Body of pancreas (tissue), 4 donors: ENCODE measurements around the gene OPN5. TPM values are rescaled to one million over a fixed set of nuclear protein-coding genes. Genes with fewer than 3 reads are reported as not detected.

Experiments
- ATAC-seq: fragments of 150-250 bp; one replicate; pipeline ENCODE4 v1.9.1; 2016
- DNase-seq, 4 donors: peaks; one replicate each; pipeline ENCODE4 v3.0.0-alpha.2; 2019
- H3K27ac ChIP-seq, 4 donors: fragments of 200-600 bp; sonication (generic); 1 replicate in 3 of 4; 2 replicates in 1 of 4; pipeline versions ENCODE4 v1.5.1 to v1.6.1; 2016 to 2019; ENCODE audit warnings: mild to moderate bottlenecking in 1 of 4, mixed read lengths in 1 of 4, moderate library complexity in 1 of 4
- H3K27me3 ChIP-seq, 2 donors: fragments of 200-600 bp; sonication (generic); one replicate each; pipeline ENCODE4 v1.6.0; 2016; ENCODE audit warnings: mild to moderate bottlenecking in 1 of 2
- H3K36me3 ChIP-seq, 2 donors: fragments of 200-600 bp; sonication (generic); replicated peaks in 1 of 2; 2 replicates each; pipeline ENCODE4 v1.5.1; 2016; ENCODE audit warnings: low read depth in 2 of 2; ENCODE audit not compliant: insufficient read depth in 1 of 2
- H3K4me1 ChIP-seq: fragments of 200-600 bp; sonication (generic); one replicate; pipeline ENCODE4 v1.6.0; 2016
- H3K4me3 ChIP-seq, 2 donors: fragments of 200-600 bp; sonication (generic); 1 replicate in 1 of 2; 2 replicates in 1 of 2; pipeline ENCODE4 v1.5.1; 2016 to 2019
- H3K9me3 ChIP-seq, 3 donors: fragments of 200-600 bp; sonication (generic); 1 replicate in 2 of 3; 2 replicates in 1 of 3; pipeline ENCODE4 v1.5.1; 2016
- POLR2A ChIP-seq, 3 donors: fragments of 450-650 bp; IDR thresholded peaks; one replicate each; pipeline ENCODE4 v1.6.1; 2016; ENCODE audit warnings: antibody characterized with exemption in 3 of 3, mild to moderate bottlenecking in 2 of 3
- WGBS, 2 donors: methylation state at CpG; one replicate each; pipeline ENCODE4 v1.1.5; 2017; 5-methylcytosine and 5-hydroxymethylcytosine counted together
- intact Hi-C: fragments of 100-400 bp; cut with DNase I; formaldehyde crosslinking; loops from one replicate; pipeline ENCODE4 v1.15.1; 2023
- total RNA-seq, 2 donors: library from RNA; depleted of rRNA; stranded (reverse); fragments of >200 nt; gene quantifications; one replicate each; pipeline ENCODE4 v1.1.0, GENCODE V29; 2016
- TF ChIP-seq, protein P1 (sequence below), 7 experiments: fragments of 450-650 bp in 4 of 7; fragments of 200-600 bp in 3 of 7; sonication (generic) in 3 of 7; IDR thresholded peaks; one replicate each; pipeline ENCODE4 v1.5.1; 2016 to 2019; ENCODE audit warnings: antibody characterized with exemption in 7 of 7

The OPN5 gene
- total RNA-seq, 2 donors from 2014 or later, result not detected

GRCh38 chr6:47844881-47845280 is 63.0 kb downstream of the OPN5 start:
- no peaks in the 10 kb centered on the region for H3K27me3 ChIP-seq
- H3K9me3 ChIP-seq, result no peaks in the 10 kb centered on the region
- H3K4me3 ChIP-seq, result no peak overlapping the region
- intact Hi-C loops, result no loop called here
- ATAC-seq (no peak), DNase-seq (no peak)
- TF ChIP-seq, protein P1, sequence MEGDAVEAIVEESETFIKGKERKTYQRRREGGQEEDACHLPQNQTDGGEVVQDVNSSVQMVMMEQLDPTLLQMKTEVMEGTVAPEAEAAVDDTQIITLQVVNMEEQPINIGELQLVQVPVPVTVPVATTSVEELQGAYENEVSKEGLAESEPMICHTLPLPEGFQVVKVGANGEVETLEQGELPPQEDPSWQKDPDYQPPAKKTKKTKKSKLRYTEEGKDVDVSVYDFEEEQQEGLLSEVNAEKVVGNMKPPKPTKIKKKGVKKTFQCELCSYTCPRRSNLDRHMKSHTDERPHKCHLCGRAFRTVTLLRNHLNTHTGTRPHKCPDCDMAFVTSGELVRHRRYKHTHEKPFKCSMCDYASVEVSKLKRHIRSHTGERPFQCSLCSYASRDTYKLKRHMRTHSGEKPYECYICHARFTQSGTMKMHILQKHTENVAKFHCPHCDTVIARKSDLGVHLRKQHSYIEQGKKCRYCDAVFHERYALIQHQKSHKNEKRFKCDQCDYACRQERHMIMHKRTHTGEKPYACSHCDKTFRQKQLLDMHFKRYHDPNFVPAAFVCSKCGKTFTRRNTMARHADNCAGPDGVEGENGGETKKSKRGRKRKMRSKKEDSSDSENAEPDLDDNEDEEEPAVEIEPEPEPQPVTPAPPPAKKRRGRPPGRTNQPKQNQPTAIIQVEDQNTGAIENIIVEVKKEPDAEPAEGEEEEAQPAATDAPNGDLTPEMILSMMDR (IDR thresholded peaks at IDR 0.05), result no peak
- TF ChIP-seq POLR2A (IDR thresholded peaks at IDR 0.05), result no peak
- no peaks in the 10 kb centered on the region for H3K36me3 ChIP-seq
- H3K4me1 ChIP-seq, result no peaks in the 10 kb centered on the region
- no peak overlapping the region for H3K27ac ChIP-seq
- WGBS, 2 donors, result 76 to 86% methylated on average over 3 of the region's 3 CpGs

DNA sequence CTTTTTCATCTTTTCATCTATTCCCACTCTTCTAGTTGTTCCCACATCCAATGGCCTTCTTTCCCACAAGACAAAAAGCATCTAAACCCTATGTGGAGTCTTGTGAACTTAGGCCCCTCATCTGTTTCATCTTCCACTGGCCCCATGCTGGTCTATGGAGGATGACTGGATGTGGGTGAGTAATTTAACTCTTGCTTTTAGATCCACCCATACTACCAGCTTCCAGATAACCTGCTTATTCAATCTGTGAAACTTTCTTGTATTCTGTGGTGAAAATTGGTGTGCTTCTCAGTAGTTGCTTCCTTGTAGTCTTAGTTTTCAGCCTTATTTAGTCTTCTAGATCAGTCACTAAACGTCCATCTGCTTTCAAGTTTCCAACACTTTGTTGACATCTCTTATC is 64.9 kb downstream of the OPN5 start:
- Histone ChIP-seq H3K27ac (no peak overlapping the region), H3K4me3 (no peak overlapping the region), H3K27me3 (no peaks in the 10 kb centered on the region), H3K4me1 (no peaks in the 10 kb centered on the region), H3K9me3 (no peaks in the 10 kb centered on the region), H3K36me3 (no peaks in the 10 kb centered on the region)
- no peak for DNase-seq
- intact Hi-C loops, result no loop called here
- TF ChIP-seq, protein P1 (IDR thresholded peaks at IDR 0.05), result no peak
- TF ChIP-seq POLR2A (IDR thresholded peaks at IDR 0.05), result no peak
- ATAC-seq, result no peak
- 15 to 24% methylated on average over 1 of the region's 1 CpG for WGBS, 2 donors

DNA sequence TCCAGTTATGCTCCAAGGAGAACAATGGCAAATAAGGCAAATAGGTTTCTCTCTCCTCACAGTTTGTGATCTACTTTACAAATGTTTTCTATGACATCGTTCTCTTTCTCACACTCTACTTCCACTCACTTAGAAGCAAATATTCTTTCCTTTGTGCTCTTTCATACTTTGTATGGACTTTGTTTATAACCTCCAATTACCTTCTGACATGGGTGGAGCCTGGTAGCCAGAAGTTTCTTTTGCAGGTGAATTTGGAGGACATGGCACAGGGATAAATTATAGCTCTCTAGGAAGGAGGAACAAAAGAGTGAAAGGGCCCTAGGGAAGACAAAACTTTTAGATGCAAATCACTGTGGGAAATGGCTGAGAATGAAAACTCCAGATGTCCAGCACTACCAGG is 69.3 kb downstream of the OPN5 start:
- intact Hi-C loops, result no loop called here
- ATAC-seq (no peak), DNase-seq (no peak)
- TF ChIP-seq, protein P1 (IDR thresholded peaks at IDR 0.05), result no peak
- no peak for TF ChIP-seq POLR2A (IDR thresholded peaks at IDR 0.05)
- no peaks in the 10 kb centered on the region for H3K9me3 ChIP-seq
- 60 to 64% methylated on average over 1 of the region's 1 CpG for WGBS, 2 donors
- H3K27ac ChIP-seq, result no peak overlapping the region
- peaks cover 0 to 5% of the 10 kb centered on the region in 2 donors for H3K27me3 ChIP-seq
- no peaks in the 10 kb centered on the region for H3K36me3 ChIP-seq
- H3K4me1 ChIP-seq, result no peaks in the 10 kb centered on the region
- H3K4me3 ChIP-seq, result no peak overlapping the region

GRCh38 chr6:47852727-47853126 is 70.9 kb downstream of the OPN5 start:
- no peaks in the 10 kb centered on the region for H3K9me3 ChIP-seq
- H3K27ac ChIP-seq, result no peak overlapping the region
- no peak for ATAC-seq
- H3K36me3 ChIP-seq, result no peaks in the 10 kb centered on the region
- 58 to 66% methylated on average over 6 of the region's 6 CpGs for WGBS, 2 donors
- TF ChIP-seq POLR2A (IDR thresholded peaks at IDR 0.05), result no peak
- TF ChIP-seq, protein P1 (IDR thresholded peaks at IDR 0.05), result no peak
- H3K4me1 ChIP-seq, result no peaks in the 10 kb centered on the region
- intact Hi-C loops, result no loop called here
- H3K4me3 ChIP-seq, result no peak overlapping the region
- no peak for DNase-seq
- H3K27me3 ChIP-seq, result peaks cover 0 to 5% of the 10 kb centered on the region in 2 donors

GRCh38 chr6:47853766-47854165 is 71.9 kb downstream of the OPN5 start:
- Histone ChIP-seq H3K27me3 (peaks cover 0 to 5% of the 10 kb centered on the region in 2 donors), H3K9me3 (no peaks in the 10 kb centered on the region), H3K4me3 (no peak overlapping the region), H3K4me1 (no peaks in the 10 kb centered on the region), H3K27ac (no peak overlapping the region), H3K36me3 (no peaks in the 10 kb centered on the region)
- TF ChIP-seq POLR2A (IDR thresholded peaks at IDR 0.05), result no peak
- TF ChIP-seq, protein P1 (IDR thresholded peaks at IDR 0.05), result no peak
- ATAC-seq (no peak), DNase-seq (no peak)
- intact Hi-C loops, result no loop called here
- WGBS, 2 donors, result 43 to 47% methylated on average over 3 of the region's 3 CpGs
